ENCODE results near the gene CEP83.
A peak's percentile ranks its signal among the peaks of the same experiment; 100 is the strongest.

Gene CEP83, protein sequence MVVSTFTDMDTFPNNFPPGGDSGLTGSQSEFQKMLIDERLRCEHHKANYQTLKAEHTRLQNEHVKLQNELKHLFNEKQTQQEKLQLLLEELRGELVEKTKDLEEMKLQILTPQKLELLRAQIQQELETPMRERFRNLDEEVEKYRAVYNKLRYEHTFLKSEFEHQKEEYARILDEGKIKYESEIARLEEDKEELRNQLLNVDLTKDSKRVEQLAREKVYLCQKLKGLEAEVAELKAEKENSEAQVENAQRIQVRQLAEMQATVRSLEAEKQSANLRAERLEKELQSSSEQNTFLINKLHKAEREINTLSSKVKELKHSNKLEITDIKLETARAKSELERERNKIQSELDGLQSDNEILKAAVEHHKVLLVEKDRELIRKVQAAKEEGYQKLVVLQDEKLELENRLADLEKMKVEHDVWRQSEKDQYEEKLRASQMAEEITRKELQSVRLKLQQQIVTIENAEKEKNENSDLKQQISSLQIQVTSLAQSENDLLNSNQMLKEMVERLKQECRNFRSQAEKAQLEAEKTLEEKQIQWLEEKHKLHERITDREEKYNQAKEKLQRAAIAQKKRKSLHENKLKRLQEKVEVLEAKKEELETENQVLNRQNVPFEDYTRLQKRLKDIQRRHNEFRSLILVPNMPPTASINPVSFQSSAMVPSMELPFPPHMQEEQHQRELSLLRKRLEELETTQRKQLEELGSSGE

DNA sequence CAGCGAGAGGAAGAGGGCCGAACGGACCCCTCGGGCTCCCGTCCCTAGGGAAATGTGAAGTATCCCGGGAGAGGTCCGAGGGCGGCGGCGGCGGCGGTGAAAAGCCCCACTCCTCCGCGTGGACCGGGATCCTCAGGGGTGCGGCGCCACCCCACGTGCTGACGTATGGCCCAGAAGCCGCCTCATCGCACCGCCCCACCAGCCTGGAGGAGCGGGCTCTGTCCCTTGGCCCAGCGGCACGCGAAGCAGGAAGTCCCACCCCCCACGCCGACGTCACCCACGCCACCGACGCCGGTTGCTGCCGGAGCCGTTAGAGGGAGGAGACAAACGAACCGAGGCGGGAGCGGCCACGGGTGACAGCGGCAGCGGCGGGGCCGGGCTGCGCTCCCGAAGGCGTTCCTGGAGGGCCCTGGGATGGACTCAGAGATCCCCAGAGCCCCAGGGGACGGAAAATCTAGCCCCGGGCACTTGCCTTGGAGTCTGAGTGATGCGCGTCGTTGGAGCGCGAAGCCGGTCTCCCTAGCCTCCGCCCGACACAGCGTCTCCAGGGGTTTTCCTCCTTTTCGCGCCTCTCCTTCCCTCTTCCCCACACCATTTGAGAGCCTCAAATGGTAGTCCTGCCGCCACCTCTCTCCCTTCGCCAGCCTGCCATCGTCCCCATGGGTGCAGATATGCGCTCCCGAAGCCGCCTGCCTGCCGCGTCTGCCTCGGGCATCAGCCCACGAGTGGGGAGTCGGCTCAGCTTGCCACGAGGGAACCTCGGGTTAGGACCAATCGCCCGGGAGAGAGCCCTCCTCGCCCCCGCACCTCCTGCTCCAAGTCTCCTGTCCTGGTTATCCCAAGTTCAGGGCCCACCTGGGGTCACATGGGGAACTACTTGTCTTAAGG is at the start of gene CEP83:
CEP83 (minus strand) TSS at position 140 of the 888 bp plus-strand sequence. CDS start 47,377 bp downstream, outside the sequence.
- peak within 1 kb of the TSS; percentile 73 for H3K27ac ChIP-seq

DNA sequence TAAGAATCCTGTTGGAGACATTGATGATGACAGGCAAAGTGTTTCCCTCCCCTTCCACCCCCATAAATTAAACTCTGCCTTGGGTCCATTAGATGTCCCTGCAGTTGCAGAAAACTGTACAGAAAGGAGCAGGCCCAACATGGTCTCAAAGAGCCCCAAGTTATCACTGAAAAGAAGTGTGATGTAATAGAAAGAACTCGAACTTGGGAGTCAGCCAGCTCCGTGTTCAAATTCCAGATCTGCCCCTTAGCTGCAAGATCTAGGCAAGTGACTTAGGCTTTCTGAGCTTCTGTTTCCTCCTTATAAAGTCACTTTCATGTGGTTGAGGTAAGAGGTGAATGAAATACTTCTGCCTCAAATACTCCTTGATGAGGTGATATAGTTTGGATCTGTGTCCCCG is 49.6 kb upstream of the CEP83 start:
- TF ChIP-seq ZFX (IDR thresholded peaks at IDR 0.05; ENCODE audit: borderline replicate concordance), result no peak
- TF ChIP-seq, protein P1, sequence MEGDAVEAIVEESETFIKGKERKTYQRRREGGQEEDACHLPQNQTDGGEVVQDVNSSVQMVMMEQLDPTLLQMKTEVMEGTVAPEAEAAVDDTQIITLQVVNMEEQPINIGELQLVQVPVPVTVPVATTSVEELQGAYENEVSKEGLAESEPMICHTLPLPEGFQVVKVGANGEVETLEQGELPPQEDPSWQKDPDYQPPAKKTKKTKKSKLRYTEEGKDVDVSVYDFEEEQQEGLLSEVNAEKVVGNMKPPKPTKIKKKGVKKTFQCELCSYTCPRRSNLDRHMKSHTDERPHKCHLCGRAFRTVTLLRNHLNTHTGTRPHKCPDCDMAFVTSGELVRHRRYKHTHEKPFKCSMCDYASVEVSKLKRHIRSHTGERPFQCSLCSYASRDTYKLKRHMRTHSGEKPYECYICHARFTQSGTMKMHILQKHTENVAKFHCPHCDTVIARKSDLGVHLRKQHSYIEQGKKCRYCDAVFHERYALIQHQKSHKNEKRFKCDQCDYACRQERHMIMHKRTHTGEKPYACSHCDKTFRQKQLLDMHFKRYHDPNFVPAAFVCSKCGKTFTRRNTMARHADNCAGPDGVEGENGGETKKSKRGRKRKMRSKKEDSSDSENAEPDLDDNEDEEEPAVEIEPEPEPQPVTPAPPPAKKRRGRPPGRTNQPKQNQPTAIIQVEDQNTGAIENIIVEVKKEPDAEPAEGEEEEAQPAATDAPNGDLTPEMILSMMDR (IDR thresholded peaks at IDR 0.05), result no peak
- no peak overlapping the region for H3K27ac ChIP-seq

More for the DNA sequence above, at the start of gene CEP83:
- TF ChIP-seq ZFX (IDR thresholded peaks at IDR 0.05; ENCODE audit: borderline replicate concordance), result no peak
- TF ChIP-seq, protein P1 (IDR thresholded peaks at IDR 0.05), result no peak

DNA sequence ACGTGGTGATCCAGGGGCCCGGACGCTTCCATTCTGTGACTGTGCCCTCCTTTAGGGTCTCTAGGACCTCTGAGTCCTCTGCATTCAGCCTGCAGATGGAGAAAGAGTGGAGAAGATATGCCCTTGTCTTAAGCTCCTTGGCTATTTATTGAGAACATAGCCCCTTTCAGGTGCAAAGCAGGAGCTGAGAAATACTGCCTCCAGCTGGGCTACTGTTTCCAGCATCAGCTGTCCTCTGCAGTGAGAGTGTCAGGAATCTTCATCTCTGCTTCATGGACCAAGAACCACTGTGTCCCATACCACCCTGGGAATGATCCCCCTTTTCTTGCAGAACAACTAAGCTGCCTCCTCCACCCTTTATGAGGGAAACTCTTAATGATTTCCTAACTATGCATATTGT is 47.8 kb upstream of the CEP83 start:
- TF ChIP-seq, protein P1 (IDR thresholded peaks at IDR 0.05), result no peak
- TF ChIP-seq ZFX (IDR thresholded peaks at IDR 0.05; ENCODE audit: borderline replicate concordance), result no peak
- no peak overlapping the region for H3K27ac ChIP-seq

DNA sequence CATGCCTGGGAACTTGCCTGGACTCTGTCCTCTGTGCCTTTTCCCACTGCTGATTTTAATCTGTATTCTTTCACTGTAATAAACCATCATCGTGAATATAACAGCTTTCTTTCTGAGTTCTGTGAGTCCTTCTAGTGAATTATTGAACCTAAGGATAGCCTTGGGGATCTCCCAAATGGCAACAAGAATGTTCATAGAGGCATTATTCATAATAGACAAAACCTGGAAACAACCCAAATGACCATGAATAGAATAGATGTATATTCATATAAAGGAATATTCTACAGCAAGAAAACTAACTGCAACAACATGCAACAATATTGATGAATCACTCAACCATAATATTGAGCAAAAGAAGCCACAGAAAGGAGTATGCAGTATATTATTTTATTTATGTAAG is 44.7 kb upstream of the CEP83 start:
- H3K27ac ChIP-seq, result no peak overlapping the region
- TF ChIP-seq, protein P1 (IDR thresholded peaks at IDR 0.05), result no peak
- no peak for TF ChIP-seq ZFX (IDR thresholded peaks at IDR 0.05; ENCODE audit: borderline replicate concordance)

DNA sequence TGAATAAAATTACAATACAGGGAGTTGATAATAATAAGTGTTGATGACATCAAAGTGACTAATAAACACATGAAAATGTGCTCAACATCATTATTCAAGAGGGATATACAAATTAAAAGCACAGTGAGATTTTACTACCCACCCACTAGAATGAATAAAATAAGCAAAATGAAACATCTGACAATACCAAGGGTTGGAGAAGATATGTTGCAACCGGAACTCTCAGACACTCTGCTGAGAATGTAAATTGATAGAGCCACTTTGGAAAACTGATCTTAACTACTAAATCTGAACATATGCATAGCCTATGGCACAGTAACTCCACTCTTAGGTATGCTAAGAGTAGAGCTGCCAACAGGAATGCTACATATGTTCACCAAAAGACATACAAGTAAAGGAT is 44.0 kb upstream of the CEP83 start:
- H3K27ac ChIP-seq, result no peak overlapping the region
- TF ChIP-seq, protein P1 (IDR thresholded peaks at IDR 0.05), result no peak
- no peak for TF ChIP-seq ZFX (IDR thresholded peaks at IDR 0.05; ENCODE audit: borderline replicate concordance)

DNA sequence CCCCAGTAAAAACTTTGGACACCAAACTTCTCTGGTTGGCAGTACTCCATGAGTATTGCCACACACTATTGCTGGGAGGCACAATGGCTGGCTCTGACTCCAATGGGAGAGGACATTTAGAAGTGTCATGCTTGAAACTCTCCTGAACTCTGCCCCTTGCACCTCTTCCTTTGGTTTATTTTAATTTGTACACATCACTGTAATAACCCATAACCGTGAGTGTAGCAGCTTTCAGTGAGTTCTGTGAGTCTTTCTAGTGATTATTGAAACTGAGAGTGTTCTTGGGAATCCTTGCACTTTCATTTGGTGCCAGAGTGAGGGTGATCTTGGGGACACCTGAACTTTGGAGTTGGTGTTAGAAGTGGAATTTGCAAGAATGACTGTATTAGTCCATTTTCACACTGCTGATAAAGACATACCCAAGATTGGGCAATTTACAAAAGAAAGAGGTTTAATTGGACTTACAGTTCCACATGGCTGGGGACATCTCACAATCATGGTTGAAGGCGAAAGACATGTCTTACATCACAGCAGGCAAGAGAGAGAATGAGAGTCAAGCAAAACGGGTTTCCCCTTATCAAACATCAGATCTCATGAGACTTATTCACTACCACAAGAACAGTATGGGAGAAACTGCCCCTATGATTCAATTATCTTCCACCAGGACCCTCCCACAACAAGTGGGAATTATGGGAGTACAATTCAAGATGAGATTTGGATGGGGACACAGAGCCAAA is 41.3 kb upstream of the CEP83 start:
- TF ChIP-seq, protein P1 (IDR thresholded peaks at IDR 0.05), result no peak
- no peak for TF ChIP-seq ZFX (IDR thresholded peaks at IDR 0.05; ENCODE audit: borderline replicate concordance)

More for the DNA sequence above, 41.3 kb upstream of the CEP83 start:
- no peak overlapping the region for H3K27ac ChIP-seq
